ENCODE data around the gene STT3A. TPM values are rescaled to one million over a fixed set of nuclear protein-coding genes. Genes with fewer than 3 reads are reported as not detected.
"Not testable (repeated sequence)": the region's sequence is repeated elsewhere in the genome, so short reads cannot be mapped to it uniquely, and the experiment has no call there.

Gene STT3A
- polyA plus RNA-seq, 1 donor from 2014 or later = 54.3 TPM

DNA sequence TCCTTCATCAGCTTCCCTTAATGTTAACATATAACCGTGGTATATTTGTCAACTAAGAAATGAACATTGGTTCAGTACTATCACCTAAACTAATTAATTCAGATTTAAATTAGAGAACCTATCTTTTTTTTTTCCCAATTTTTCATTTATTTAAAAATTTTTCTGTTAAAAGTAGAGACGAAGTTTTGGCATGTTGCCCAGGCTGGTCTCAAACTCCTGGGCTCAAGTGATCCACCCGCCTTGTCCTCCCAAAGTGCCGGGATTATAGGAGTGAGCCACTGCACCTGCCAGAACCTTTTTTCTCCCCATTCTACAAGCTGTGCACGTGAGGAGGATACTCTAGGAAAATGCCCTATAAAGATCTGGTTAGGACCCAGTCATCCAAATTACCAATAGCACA, 19.7 kb upstream of the STT3A start:
- TF ChIP-seq RAD21 (conservative IDR thresholded peaks at IDR 0.05) (no peak), MXI1 (conservative IDR thresholded peaks at IDR 0.05; ENCODE audit: poor library complexity, severe bottlenecking) (no peak), EP300 (conservative IDR thresholded peaks at IDR 0.05; ENCODE audit: poor library complexity, severe bottlenecking) (no peak)
- Histone ChIP-seq H2AFZ (ENCODE audit: low read depth, low read length) (no peak overlapping the region), H3K4me2 (ENCODE audit: low read length) (no peak overlapping the region), H3K9ac (ENCODE audit: low read length) (no peak overlapping the region), H3K27me3 (ENCODE audit: insufficient read depth, low read depth, low read length) (no peaks in the 10 kb centered on the region), H3K9me3 (ENCODE audit: low read length) (no peaks in the 10 kb centered on the region), H4K20me1 (ENCODE audit: insufficient read depth) (no peaks in the 10 kb centered on the region), H3K9me2 (ENCODE audit: insufficient read depth, low read length) (no peaks in the 10 kb centered on the region), H3F3A (ENCODE audit: insufficient read depth, low read length, poor library complexity, severe bottlenecking) (no peaks in the 10 kb centered on the region), H3K27ac (ENCODE audit: low read length) (no peak overlapping the region), H3K79me2 (replicated peaks; ENCODE audit: insufficient read depth, low read length) (peaks cover 25% of the 10 kb centered on the region), H3K36me3 (ENCODE audit: insufficient read depth, low read length) (peaks cover 6% of the 10 kb centered on the region), H3K4me3 (ENCODE audit: low read length) (no peak overlapping the region)

DNA sequence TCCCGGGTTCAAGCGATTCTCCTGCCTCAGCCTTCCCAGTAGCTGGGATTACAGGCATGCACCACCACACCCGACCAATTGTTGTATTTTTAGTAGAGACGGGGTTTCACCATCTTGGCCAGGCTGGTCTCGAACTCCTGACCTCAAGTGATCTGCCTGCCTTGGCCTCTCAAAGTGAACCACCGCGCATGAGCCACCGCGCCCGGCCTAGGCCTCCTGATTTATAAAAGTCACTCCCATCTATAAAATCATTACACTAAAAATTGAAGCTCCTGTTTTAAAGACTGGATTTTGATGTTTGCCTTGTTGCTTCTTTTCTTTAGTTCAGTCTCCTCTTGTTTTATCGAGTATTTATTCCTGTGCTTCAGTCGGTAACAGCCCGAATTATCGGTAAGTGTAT, 15.5 kb upstream of the STT3A start:
- not testable (repeated sequence) for H3K9ac ChIP-seq (ENCODE audit: low read length); H3K4me3 ChIP-seq (ENCODE audit: low read length); H3K9me2 ChIP-seq (ENCODE audit: insufficient read depth, low read length); H4K20me1 ChIP-seq (ENCODE audit: insufficient read depth); H3K79me2 ChIP-seq (replicated peaks; ENCODE audit: insufficient read depth, low read length); H3K4me2 ChIP-seq (ENCODE audit: low read length); H3K9me3 ChIP-seq (ENCODE audit: low read length); H2AFZ ChIP-seq (ENCODE audit: low read depth, low read length); H3F3A ChIP-seq (ENCODE audit: insufficient read depth, low read length, poor library complexity, severe bottlenecking); H3K27ac ChIP-seq (ENCODE audit: low read length); H3K27me3 ChIP-seq (ENCODE audit: insufficient read depth, low read depth, low read length)
- H3K36me3 ChIP-seq (ENCODE audit: insufficient read depth, low read length) = peaks cover 12% of the 10 kb centered on the region

DNA sequence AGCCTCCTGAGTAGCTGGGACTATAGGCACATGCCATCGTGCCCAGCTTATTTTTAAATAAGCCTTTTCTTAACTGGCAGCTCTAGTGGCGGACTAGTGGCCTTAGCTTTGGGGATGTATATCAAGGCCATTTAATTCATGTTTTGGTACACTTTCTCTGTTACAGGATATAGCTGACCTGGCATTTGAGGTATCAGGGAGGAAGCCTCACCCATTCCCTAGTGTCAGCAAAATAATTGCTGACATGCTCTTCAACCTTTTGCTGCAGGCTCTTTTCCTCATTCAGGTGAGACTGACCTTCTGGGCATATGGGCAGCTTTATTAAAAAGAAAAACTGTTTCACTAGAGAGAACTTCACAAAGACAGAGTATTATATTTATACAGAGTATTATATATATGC, 13.9 kb upstream of the STT3A start:
- H3K27ac ChIP-seq (ENCODE audit: low read length) = no peak overlapping the region
- TF ChIP-seq, protein P1, sequence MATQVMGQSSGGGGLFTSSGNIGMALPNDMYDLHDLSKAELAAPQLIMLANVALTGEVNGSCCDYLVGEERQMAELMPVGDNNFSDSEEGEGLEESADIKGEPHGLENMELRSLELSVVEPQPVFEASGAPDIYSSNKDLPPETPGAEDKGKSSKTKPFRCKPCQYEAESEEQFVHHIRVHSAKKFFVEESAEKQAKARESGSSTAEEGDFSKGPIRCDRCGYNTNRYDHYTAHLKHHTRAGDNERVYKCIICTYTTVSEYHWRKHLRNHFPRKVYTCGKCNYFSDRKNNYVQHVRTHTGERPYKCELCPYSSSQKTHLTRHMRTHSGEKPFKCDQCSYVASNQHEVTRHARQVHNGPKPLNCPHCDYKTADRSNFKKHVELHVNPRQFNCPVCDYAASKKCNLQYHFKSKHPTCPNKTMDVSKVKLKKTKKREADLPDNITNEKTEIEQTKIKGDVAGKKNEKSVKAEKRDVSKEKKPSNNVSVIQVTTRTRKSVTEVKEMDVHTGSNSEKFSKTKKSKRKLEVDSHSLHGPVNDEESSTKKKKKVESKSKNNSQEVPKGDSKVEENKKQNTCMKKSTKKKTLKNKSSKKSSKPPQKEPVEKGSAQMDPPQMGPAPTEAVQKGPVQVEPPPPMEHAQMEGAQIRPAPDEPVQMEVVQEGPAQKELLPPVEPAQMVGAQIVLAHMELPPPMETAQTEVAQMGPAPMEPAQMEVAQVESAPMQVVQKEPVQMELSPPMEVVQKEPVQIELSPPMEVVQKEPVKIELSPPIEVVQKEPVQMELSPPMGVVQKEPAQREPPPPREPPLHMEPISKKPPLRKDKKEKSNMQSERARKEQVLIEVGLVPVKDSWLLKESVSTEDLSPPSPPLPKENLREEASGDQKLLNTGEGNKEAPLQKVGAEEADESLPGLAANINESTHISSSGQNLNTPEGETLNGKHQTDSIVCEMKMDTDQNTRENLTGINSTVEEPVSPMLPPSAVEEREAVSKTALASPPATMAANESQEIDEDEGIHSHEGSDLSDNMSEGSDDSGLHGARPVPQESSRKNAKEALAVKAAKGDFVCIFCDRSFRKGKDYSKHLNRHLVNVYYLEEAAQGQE (IDR thresholded peaks at IDR 0.05; ENCODE audit: borderline replicate concordance) = no peak
- no peak for TF ChIP-seq SMC3 (conservative IDR thresholded peaks at IDR 0.05; ENCODE audit: poor library complexity)
- TF ChIP-seq, protein P2, sequence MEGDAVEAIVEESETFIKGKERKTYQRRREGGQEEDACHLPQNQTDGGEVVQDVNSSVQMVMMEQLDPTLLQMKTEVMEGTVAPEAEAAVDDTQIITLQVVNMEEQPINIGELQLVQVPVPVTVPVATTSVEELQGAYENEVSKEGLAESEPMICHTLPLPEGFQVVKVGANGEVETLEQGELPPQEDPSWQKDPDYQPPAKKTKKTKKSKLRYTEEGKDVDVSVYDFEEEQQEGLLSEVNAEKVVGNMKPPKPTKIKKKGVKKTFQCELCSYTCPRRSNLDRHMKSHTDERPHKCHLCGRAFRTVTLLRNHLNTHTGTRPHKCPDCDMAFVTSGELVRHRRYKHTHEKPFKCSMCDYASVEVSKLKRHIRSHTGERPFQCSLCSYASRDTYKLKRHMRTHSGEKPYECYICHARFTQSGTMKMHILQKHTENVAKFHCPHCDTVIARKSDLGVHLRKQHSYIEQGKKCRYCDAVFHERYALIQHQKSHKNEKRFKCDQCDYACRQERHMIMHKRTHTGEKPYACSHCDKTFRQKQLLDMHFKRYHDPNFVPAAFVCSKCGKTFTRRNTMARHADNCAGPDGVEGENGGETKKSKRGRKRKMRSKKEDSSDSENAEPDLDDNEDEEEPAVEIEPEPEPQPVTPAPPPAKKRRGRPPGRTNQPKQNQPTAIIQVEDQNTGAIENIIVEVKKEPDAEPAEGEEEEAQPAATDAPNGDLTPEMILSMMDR (IDR thresholded peaks at IDR 0.05; ENCODE audit: poor library complexity, severe bottlenecking) = no peak
- no peak for TF ChIP-seq EZH2 (IDR thresholded peaks at IDR 0.05; ENCODE audit: borderline replicate concordance, insufficient read depth, low read length, poor library complexity, severe bottlenecking)
- no peak for TF ChIP-seq POLR2AphosphoS5 (IDR thresholded peaks at IDR 0.05)
- TF ChIP-seq MXI1 (conservative IDR thresholded peaks at IDR 0.05; ENCODE audit: poor library complexity, severe bottlenecking) = no peak
- no peak for TF ChIP-seq TAF1 (IDR thresholded peaks at IDR 0.05; ENCODE audit: low read depth)
- no peak for TF ChIP-seq EP300 (conservative IDR thresholded peaks at IDR 0.05; ENCODE audit: poor library complexity, severe bottlenecking)
- no peak for TF ChIP-seq RAD21 (conservative IDR thresholded peaks at IDR 0.05)
- no peak overlapping the region for H3K4me3 ChIP-seq (ENCODE audit: low read length)
- no peaks in the 10 kb centered on the region for H3K27me3 ChIP-seq (ENCODE audit: insufficient read depth, low read depth, low read length)
- H3K79me2 ChIP-seq (replicated peaks; ENCODE audit: insufficient read depth, low read length) = no peaks in the 10 kb centered on the region
- H3F3A ChIP-seq (ENCODE audit: insufficient read depth, low read length, poor library complexity, severe bottlenecking) = no peaks in the 10 kb centered on the region
- H3K9me3 ChIP-seq (ENCODE audit: low read length) = no peaks in the 10 kb centered on the region
- H3K4me2 ChIP-seq (ENCODE audit: low read length) = no peak overlapping the region
- no peaks in the 10 kb centered on the region for H3K9me2 ChIP-seq (ENCODE audit: insufficient read depth, low read length)
- H4K20me1 ChIP-seq (ENCODE audit: insufficient read depth) = no peaks in the 10 kb centered on the region
- no peak overlapping the region for H3K9ac ChIP-seq (ENCODE audit: low read length)
- no peak overlapping the region for H2AFZ ChIP-seq (ENCODE audit: low read depth, low read length)
- peaks cover 12% of the 10 kb centered on the region for H3K36me3 ChIP-seq (ENCODE audit: insufficient read depth, low read length)
